HG02763 (cell line): ENCODE measurements around the gene SNTG2.
"Not testable (repeated sequence)": the region's sequence is repeated elsewhere in the genome, so short reads cannot be mapped to it uniquely, and the experiment has no call there.

Experiments
- ATAC-seq: cut with Tn5 transposase; IDR thresholded peaks from one replicate; pipeline ENCODE4 v1.9.1; 2021; ENCODE audit warnings: mild to moderate bottlenecking, moderate library complexity; ENCODE audit not compliant: unreplicated experiment

The SNTG2 gene

GRCh38 chr2:1353543-1353942, 402.9 kb downstream of the SNTG2 start:
- no peak for ATAC-seq

- no peak for ATAC-seq
These were observed 409.5 kb downstream of the SNTG2 start for GRCh38 chr2:1360144-1360543.

GRCh38 chr2:1360557-1361250, 410.1 kb downstream of the SNTG2 start:
- no peak for ATAC-seq

- ATAC-seq, result no peak
These were observed 412.7 kb downstream of the SNTG2 start for GRCh38 chr2:1363367-1363766.

- ATAC-seq, result no peak
These were observed 416.0 kb downstream of the SNTG2 start for GRCh38 chr2:1366546-1367134.

DNA sequence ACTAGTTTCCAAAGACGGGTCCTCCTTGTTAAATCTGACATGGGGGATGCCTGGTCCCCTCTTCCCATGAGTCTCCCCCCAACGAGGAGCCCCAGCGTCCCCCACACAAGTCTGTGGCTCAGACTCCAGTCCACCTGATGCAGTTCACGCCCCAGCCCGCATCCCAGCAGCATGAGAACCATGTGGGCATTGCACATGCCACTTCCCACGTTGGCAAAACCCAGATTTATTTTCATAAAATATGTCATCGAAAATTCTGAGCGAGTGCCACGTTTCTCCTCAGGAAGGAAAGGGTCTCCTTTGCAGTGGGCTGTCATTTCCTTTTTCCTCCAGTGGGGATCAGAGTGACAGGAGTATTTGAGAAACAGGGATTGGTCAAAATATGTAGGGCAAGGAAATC, 417.0 kb downstream of the SNTG2 start:
- no peak for ATAC-seq

GRCh38 chr2:1369905-1370304, 419.3 kb downstream of the SNTG2 start:
- no peak for ATAC-seq

GRCh38 chr2:1370461-1370860, 419.8 kb downstream of the SNTG2 start:
- ATAC-seq, result no peak

- ATAC-seq, result no peak
These were observed 420.4 kb downstream of the SNTG2 start for GRCh38 chr2:1371082-1371481.

GRCh38 chr2:1373830-1374229, 423.2 kb downstream of the SNTG2 start:
- no peak for ATAC-seq

DNA sequence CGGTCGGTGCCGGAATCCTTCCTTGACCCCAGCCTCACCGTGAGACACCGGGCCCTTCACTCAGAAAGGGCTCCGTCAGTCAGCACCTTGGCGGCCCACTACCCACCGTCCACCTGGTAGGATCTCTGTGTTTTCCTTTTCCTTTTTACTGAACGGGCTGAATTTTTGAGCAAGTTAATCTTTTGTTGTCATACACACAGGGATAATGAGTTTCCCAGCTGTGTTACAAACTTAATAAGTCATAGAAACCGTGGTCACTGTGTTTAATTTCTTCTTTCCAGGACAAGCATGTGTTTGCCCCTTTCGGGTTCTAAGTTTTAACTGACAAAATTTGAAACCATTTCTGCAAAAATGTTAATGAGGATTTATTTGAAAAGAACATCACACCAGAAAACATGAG, 423.6 kb downstream of the SNTG2 start:
- no peak for ATAC-seq

- no peak for ATAC-seq
These were observed 425.1 kb downstream of the SNTG2 start for GRCh38 chr2:1375794-1376193.

- no peak for ATAC-seq
These were observed 426.8 kb downstream of the SNTG2 start for GRCh38 chr2:1377473-1377872.

- ATAC-seq, result no peak
These were observed 428.0 kb downstream of the SNTG2 start for GRCh38 chr2:1378456-1379150.

DNA sequence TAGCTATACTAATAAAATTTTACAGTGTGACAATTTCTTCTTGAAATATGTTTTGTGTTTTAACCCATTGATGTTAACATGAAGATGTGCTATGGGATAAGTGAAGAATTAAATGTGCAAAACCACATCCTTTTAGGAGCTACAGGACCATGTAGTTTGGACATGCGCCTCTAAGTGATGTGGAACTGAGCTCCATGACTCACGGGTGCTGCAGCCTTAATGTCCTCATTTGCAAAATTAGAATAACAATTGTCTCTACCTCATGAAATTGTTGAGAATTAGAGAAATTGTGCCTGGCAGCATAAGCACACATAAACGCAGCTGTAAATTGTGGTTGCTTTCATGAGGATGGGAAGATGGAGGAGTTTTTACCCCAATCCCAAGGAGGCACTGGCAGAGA, 431.0 kb downstream of the SNTG2 start:
- no peak for ATAC-seq

DNA sequence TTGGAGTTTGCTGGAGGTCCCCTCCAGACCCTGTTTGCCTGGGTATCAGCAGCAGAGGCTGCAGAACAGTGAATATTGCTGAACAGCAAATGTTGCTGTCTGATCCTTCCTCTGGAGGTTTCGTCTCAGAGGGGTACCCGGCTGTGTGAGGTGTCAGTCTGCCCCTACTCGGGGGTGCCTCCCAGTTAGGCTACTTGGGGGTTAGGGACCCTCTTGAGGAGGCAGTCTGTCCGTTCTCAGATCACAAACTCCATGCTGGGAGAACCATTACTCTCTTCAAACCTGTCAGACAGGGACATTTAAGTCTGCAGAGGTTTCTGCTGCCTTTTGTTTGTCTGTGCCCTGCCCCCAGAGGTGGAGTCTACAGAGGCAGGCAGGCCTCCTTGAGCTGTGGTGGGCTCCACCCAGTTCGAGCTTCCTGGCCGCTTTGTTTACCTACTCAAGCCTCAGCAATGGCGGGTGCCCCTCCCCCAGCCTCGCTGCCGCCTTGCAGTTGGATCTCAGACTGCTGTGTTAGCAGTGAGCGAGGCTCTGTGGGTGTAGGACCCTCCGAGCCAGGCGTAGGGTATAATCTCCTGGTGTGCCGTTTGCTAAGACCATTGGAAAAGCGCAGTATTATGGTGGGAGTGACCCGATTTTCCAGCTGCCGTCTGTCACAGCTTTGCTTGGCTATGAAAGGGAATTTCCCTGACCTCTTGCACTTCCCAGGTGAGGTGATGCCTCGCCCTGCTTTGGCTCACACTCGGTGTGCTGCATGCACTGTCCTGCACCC, 437.5 kb downstream of the SNTG2 start:
- ATAC-seq, result not testable (repeated sequence)

DNA sequence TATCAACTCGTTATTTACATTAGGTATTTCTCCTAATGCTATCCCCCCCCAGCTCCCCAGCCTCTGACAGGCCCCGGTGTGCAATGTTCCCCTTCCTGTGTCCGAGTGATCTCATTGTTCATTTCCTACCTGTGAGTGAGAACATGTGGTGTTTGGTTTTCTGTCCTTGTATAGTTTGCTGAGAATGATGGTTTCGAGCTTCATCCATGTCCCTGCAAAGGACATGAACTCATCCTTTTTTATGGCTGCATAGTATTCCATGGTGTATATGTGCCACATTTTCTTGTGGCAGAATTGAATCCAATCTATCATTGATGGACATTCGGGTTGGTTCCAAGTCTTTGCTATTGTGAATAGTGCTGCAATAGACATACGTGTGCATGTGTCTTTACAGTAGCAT, 439.5 kb downstream of the SNTG2 start:
- ATAC-seq, result not testable (repeated sequence)

- ATAC-seq, result no peak
These were observed 442.7 kb downstream of the SNTG2 start for GRCh38 chr2:1393321-1393720.

DNA sequence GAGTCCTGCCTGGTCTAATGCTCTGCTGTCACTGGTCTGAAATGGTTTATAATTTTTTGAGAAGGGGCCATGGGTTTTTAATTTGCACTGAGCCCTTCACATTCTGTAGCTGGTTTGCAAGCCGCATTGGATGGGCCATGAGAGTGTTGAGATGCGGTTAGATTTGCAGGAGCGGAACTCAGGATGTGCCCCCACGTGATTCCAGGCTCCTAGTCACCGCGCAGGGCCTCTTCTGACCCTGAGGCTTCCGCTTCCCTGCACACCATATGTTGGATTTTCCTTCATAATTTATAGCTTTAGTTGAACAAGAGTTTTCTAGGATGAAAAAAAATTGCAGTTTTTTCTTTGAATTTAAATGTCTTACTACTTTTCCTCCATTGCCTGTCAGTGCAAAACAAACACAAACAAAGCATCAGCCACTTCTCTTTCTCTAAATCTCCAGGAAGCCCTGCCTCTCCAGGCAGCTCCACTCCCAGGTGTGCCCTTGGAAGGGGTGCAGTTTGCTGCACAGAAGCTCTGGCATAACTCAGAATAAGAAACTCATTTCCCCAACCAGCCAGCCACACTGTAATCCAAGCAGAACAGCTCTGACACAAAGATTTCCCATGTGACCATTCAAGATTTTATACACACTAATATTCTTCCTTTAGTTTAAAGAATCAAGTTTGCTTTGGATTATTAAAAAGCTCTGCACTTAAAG, 444.2 kb downstream of the SNTG2 start:
- no peak for ATAC-seq

GRCh38 chr2:1397350-1397749, 446.7 kb downstream of the SNTG2 start:
- ATAC-seq, result no peak

GRCh38 chr2:1398191-1398590, 447.5 kb downstream of the SNTG2 start:
- no peak for ATAC-seq
